ENCODE data around the gene PCNX3. TPM values are rescaled to one million over a fixed set of nuclear protein-coding genes. Genes with fewer than 3 reads are reported as not detected.
A peak's percentile ranks its signal among the peaks of the same experiment; 100 is the strongest.

PCNX3 gene
- total RNA-seq, 4 donors from 2014 or later: 56.4 to 89.0 (median 62.4) TPM

DNA sequence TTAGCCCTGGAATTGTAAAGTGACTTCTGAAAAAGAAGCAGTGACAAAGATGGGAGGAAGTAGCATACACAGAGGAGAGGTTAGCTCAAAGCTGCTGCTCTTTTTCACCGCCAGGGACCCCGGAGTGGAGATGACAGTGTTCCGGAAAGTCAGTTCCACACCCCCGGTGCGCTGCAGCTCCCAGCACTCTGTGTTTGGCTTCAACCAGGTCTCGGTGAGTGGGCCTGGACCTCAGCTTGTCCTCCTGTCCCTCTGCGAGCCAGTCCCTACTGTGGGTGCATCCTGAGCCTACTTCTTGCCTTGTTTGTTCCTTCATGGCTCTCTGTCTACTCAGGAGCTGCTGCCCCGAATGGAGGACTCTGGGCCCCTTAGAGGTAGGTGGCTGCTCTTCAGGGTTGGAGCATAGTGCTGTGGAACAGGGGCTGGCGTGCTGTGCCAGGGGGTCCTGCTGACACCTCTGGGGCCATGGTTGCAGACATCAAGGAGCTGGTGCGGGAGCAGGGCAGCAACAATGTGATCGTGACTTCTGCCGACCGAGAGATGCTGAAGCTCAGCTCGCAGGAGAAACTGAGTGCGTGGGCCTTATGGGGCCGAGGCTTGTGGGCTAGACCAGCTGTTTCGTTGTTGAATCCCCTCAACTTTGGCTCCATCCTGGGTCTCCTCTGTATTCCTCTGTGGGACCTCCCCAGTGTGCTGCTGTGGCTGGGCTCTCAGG is 1.7 kb downstream of the PCNX3 start:
- H3K27me3 ChIP-seq: no peaks in the 10 kb centered on the region
- H3K27ac ChIP-seq: no peak overlapping the region
- 87% methylated on average over 17 of the region's 17 CpGs; no CpG with 5 or more reads in 1 of the 2 donors for WGBS, 2 donors (ENCODE audit: low coverage in 1 of 2)
- in situ Hi-C loops (cut with MboI; ENCODE audit: low pct_ligation_motif_present in 1 of 4, low pct_unique_long_range_greater_than_20kb in 1 of 4, low sequenced_read_pairs in 3 of 4): no loop called here
- intact Hi-C loops (cut with DNase I; ENCODE audit: low total_unique reads): no loop called here
- no peak for TF ChIP-seq POLR2AphosphoS5 (IDR thresholded peaks at IDR 0.05)
- no peak for TF ChIP-seq POLR2A (IDR thresholded peaks at IDR 0.05)
- H3K4me3 ChIP-seq: peak overlapping the region in 1 of 4 donors; percentile 100
- no peaks in the 10 kb centered on the region for H3K9me3 ChIP-seq
- no peak for DNase-seq
- H3K4me1 ChIP-seq: peaks cover 13 to 37% (median 24%) of the 10 kb centered on the region in 4 donors
- H3K36me3 ChIP-seq: peaks cover 0 to 20% (median 5%) of the 10 kb centered on the region in 4 donors

DNA sequence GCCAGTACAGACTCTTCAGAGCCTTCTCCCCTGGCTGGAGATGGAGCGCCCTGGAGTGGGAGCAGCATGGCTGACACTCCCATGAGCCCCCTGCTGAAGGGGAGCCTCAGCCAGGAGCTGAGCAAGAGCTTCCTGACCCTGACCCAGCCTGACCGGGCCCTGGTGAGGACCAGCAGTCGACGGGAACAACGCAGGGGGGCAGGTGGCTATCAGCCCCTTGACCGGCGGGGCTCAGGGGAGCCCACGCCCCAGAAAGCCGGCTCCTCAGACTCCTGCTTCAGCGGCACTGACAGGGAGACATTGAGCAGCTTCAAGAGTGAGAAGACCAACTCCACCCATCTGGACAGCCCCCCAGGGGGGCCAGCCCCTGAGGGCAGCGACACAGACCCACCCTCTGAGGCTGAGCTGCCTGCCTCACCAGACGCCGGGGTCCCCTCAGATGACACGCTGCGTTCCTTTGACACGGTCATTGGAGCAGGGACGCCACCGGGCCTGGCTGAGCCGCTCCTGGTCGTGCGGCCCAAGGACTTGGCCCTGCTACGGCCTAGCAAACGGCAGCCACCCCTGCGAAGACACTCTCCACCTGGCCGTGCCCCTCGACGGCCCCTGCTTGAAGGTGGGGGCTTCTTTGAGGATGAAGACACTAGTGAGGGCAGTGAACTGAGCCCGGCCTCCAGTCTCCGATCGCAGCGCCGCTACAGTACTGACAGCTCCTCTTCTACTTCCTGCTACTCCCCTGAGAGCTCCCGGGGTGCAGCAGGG is 2.6 kb downstream of the PCNX3 start:
- intact Hi-C loops (cut with DNase I; ENCODE audit: low total_unique reads): no loop called here
- in situ Hi-C loops (cut with MboI; ENCODE audit: low pct_ligation_motif_present in 1 of 4, low pct_unique_long_range_greater_than_20kb in 1 of 4, low sequenced_read_pairs in 3 of 4): no loop called here
- Histone ChIP-seq H3K27ac (no peak overlapping the region), H3K9me3 (no peaks in the 10 kb centered on the region), H3K36me3 (peaks cover 0 to 20% (median 5%) of the 10 kb centered on the region in 4 donors), H3K4me3 (no peak overlapping the region), H3K4me1 (peaks cover 4 to 28% (median 15%) of the 10 kb centered on the region in 4 donors), H3K27me3 (no peaks in the 10 kb centered on the region)
- TF ChIP-seq EP300 (IDR thresholded peaks at IDR 0.05; ENCODE audit: low read depth) (no peak), POLR2AphosphoS5 (IDR thresholded peaks at IDR 0.05) (no peak), POLR2A (IDR thresholded peaks at IDR 0.05) (no peak)
- TF ChIP-seq, protein P1, sequence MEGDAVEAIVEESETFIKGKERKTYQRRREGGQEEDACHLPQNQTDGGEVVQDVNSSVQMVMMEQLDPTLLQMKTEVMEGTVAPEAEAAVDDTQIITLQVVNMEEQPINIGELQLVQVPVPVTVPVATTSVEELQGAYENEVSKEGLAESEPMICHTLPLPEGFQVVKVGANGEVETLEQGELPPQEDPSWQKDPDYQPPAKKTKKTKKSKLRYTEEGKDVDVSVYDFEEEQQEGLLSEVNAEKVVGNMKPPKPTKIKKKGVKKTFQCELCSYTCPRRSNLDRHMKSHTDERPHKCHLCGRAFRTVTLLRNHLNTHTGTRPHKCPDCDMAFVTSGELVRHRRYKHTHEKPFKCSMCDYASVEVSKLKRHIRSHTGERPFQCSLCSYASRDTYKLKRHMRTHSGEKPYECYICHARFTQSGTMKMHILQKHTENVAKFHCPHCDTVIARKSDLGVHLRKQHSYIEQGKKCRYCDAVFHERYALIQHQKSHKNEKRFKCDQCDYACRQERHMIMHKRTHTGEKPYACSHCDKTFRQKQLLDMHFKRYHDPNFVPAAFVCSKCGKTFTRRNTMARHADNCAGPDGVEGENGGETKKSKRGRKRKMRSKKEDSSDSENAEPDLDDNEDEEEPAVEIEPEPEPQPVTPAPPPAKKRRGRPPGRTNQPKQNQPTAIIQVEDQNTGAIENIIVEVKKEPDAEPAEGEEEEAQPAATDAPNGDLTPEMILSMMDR (IDR thresholded peaks at IDR 0.05): no peak
- 96 to 100% methylated on average over 1 to 27 of the region's 33 CpGs for WGBS, 2 donors (ENCODE audit: low coverage in 1 of 2)
- no peak for DNase-seq

DNA sequence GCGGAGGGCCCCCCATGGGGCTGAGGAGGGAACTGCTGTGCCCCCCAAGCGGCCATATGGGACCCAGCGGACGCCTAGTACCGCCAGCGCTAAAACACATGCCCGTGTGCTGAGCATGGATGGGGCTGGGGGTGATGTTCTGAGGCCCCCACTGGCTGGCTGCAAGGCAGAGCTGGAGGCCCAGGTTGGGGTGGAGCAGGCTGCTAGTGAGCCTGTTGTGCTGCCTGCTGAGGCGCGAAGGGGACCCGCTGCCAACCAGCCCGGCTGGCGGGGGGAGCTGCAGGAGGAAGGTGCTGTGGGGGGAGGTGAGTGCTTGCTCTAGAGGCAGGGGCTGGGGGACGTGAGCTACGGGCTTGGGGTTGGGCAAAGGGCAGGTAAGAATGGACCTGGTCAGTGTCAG is 3.2 kb downstream of the PCNX3 start:
- Histone ChIP-seq H3K4me1 (peaks cover 3 to 22% (median 13%) of the 10 kb centered on the region in 4 donors), H3K4me3 (no peak overlapping the region), H3K27me3 (no peaks in the 10 kb centered on the region), H3K9me3 (no peaks in the 10 kb centered on the region), H3K27ac (no peak overlapping the region), H3K36me3 (peaks cover 0 to 20% (median 7%) of the 10 kb centered on the region in 4 donors)
- no peak for TF ChIP-seq EP300 (IDR thresholded peaks at IDR 0.05; ENCODE audit: low read depth)
- TF ChIP-seq POLR2A (IDR thresholded peaks at IDR 0.05): no peak
- no peak for TF ChIP-seq POLR2AphosphoS5 (IDR thresholded peaks at IDR 0.05)
- TF ChIP-seq, protein P1 (IDR thresholded peaks at IDR 0.05): no peak
- in situ Hi-C loops (cut with MboI; ENCODE audit: low pct_ligation_motif_present in 1 of 4, low pct_unique_long_range_greater_than_20kb in 1 of 4, low sequenced_read_pairs in 3 of 4) (no loop called here), intact Hi-C loops (cut with DNase I; ENCODE audit: low total_unique reads) (no loop called here)
- DNase-seq: no peak
- 97% methylated on average over 14 of the region's 14 CpGs; no CpG with 5 or more reads in 1 of the 2 donors for WGBS, 2 donors (ENCODE audit: low coverage in 1 of 2)

DNA sequence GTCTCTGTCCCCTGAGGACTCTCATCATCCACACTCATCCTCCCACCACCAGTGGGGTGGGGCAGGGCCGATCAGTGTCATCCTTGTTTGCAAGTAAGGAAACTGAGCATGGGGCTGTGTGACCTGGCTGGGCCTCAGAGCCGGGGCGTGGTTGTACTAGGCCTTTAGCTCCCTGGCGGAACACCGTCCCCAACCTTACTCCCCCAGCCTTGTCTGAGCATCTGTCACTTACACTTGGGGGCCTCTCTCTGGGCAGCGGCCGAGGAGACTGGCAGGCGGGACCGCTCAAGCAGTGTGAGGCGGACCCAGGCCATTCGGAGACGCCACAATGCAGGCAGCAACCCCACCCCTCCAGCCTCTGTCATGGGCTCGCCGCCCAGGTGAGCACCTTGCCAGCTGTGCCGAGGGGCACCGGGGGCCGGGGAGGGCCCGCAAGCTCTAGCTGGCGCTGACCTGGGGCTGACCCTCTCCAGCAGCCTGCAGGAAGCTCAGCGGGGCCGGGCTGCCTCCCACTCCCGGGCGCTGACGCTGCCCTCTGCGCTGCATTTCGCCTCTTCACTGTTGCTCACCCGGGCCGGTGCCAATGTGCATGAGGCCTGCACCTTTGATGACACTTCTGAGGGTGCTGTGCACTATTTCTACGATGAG is 3.8 kb downstream of the PCNX3 start:
- 94% methylated on average over 29 of the region's 29 CpGs; no CpG with 5 or more reads in 1 of the 2 donors for WGBS, 2 donors (ENCODE audit: low coverage in 1 of 2)
- in situ Hi-C loops (cut with MboI; ENCODE audit: low pct_ligation_motif_present in 1 of 4, low pct_unique_long_range_greater_than_20kb in 1 of 4, low sequenced_read_pairs in 3 of 4) (no loop called here), intact Hi-C loops (cut with DNase I; ENCODE audit: low total_unique reads) (no loop called here)
- H3K4me3 ChIP-seq: no peak overlapping the region
- no peaks in the 10 kb centered on the region for H3K9me3 ChIP-seq
- TF ChIP-seq POLR2AphosphoS5 (IDR thresholded peaks at IDR 0.05) (no peak), EP300 (IDR thresholded peaks at IDR 0.05; ENCODE audit: low read depth) (no peak), POLR2A (IDR thresholded peaks at IDR 0.05) (no peak)
- TF ChIP-seq, protein P1 (IDR thresholded peaks at IDR 0.05): no peak
- H3K27me3 ChIP-seq: no peaks in the 10 kb centered on the region
- H3K4me1 ChIP-seq: peaks cover 3 to 21% (median 13%) of the 10 kb centered on the region in 4 donors
- H3K36me3 ChIP-seq: peaks cover 0 to 20% (median 8%) of the 10 kb centered on the region in 4 donors
- DNase-seq: no peak
- H3K27ac ChIP-seq: no peak overlapping the region
